ENCODE results near the gene PRELID3B. TPM values are rescaled to one million over a fixed set of nuclear protein-coding genes. Genes with fewer than 3 reads are reported as not detected.

PRELID3B gene
- total and polyA plus RNA-seq, 2 of the 13 experiments (the other 11 are each of a cell fraction or from before 2014, with no cell fraction given), result 23.3 to 42.6 TPM

DNA sequence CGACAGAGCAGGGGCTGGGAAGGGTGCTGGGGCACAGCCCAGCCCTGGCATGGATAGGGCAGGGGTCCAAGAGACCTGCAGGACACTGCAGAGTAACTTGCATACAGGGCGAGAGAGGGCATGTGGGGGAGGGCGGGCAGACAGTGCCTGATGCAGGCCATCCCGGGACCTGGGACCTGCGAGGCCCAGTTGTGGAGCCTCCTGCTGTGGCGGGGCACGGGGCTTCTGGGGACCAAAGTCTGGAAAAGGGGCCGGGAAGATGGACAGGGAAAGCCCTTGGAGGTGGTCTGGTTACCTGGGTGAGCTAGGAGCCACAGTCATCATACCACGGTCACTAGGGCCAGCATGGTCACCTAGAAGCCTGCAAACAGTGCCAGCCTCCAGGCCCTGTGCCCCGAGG lies 23.8 kb downstream of the PRELID3B start (continued):
- TF ChIP-seq ZNF281 (CRISPR knock-in tag; IDR thresholded peaks at IDR 0.05; ENCODE audit: borderline replicate concordance), result no peak
- no peak for TF ChIP-seq HMGA1 (CRISPR knock-in tag; conservative IDR thresholded peaks at IDR 0.05)
- TF ChIP-seq HMGXB3 (CRISPR knock-in tag; IDR thresholded peaks at IDR 0.05; ENCODE audit: borderline replicate concordance), result no peak
- TF ChIP-seq ZNF800 (CRISPR knock-in tag; IDR thresholded peaks at IDR 0.05), result no peak
- no peak for TF ChIP-seq ZNF678 (CRISPR knock-in tag; IDR thresholded peaks at IDR 0.05)
- no peak for TF ChIP-seq ZNF275 (CRISPR knock-in tag; IDR thresholded peaks at IDR 0.05; ENCODE audit: borderline replicate concordance)
- peak; percentile 38; the same call in 1 of the 2 replicates for TF ChIP-seq NFKB2 (CRISPR knock-in tag; IDR thresholded peaks at IDR 0.05; ENCODE audit: borderline replicate concordance)
- TF ChIP-seq, protein P1, sequence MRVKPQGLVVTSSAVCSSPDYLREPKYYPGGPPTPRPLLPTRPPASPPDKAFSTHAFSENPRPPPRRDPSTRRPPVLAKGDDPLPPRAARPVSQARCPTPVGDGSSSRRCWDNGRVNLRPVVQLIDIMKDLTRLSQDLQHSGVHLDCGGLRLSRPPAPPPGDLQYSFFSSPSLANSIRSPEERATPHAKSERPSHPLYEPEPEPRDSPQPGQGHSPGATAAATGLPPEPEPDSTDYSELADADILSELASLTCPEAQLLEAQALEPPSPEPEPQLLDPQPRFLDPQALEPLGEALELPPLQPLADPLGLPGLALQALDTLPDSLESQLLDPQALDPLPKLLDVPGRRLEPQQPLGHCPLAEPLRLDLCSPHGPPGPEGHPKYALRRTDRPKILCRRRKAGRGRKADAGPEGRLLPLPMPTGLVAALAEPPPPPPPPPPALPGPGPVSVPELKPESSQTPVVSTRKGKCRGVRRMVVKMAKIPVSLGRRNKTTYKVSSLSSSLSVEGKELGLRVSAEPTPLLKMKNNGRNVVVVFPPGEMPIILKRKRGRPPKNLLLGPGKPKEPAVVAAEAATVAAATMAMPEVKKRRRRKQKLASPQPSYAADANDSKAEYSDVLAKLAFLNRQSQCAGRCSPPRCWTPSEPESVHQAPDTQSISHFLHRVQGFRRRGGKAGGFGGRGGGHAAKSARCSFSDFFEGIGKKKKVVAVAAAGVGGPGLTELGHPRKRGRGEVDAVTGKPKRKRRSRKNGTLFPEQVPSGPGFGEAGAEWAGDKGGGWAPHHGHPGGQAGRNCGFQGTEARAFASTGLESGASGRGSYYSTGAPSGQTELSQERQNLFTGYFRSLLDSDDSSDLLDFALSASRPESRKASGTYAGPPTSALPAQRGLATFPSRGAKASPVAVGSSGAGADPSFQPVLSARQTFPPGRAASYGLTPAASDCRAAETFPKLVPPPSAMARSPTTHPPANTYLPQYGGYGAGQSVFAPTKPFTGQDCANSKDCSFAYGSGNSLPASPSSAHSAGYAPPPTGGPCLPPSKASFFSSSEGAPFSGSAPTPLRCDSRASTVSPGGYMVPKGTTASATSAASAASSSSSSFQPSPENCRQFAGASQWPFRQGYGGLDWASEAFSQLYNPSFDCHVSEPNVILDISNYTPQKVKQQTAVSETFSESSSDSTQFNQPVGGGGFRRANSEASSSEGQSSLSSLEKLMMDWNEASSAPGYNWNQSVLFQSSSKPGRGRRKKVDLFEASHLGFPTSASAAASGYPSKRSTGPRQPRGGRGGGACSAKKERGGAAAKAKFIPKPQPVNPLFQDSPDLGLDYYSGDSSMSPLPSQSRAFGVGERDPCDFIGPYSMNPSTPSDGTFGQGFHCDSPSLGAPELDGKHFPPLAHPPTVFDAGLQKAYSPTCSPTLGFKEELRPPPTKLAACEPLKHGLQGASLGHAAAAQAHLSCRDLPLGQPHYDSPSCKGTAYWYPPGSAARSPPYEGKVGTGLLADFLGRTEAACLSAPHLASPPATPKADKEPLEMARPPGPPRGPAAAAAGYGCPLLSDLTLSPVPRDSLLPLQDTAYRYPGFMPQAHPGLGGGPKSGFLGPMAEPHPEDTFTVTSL (CRISPR knock-in tag; IDR thresholded peaks at IDR 0.05; ENCODE audit: borderline replicate concordance), result no peak
- 0 out of 2 replicates have a peak, but pooled peaks have one; percentile 12 for TF ChIP-seq POLR2AphosphoS5 (IDR thresholded peaks at IDR 0.05; ENCODE audit: low read depth, low read length)
- TF ChIP-seq NR2C2 (CRISPR knock-in tag; IDR thresholded peaks at IDR 0.05; ENCODE audit: borderline replicate concordance), result no peak
- TF ChIP-seq ZNF7 (CRISPR knock-in tag; IDR thresholded peaks at IDR 0.05), result no peak
- no peak for TF ChIP-seq TARDBP (CRISPR knock-in tag; IDR thresholded peaks at IDR 0.05)
- TF ChIP-seq ZFY (CRISPR knock-in tag; IDR thresholded peaks at IDR 0.05), result peak; percentile 17; the same call in 1 of the 2 replicates

Data from HepG2 (cell line).